GM19193 (cell line): ENCODE data around the gene PUM2.

Experiments used
- POLR2A ChIP-seq: IDR thresholded peaks from 4 replicates; pipeline ENCODE4 v1.6.1; 2011; ENCODE audit not compliant: insufficient read depth, insufficient read length; ENCODE audit errors: extremely low read depth

The PUM2 gene, protein sequence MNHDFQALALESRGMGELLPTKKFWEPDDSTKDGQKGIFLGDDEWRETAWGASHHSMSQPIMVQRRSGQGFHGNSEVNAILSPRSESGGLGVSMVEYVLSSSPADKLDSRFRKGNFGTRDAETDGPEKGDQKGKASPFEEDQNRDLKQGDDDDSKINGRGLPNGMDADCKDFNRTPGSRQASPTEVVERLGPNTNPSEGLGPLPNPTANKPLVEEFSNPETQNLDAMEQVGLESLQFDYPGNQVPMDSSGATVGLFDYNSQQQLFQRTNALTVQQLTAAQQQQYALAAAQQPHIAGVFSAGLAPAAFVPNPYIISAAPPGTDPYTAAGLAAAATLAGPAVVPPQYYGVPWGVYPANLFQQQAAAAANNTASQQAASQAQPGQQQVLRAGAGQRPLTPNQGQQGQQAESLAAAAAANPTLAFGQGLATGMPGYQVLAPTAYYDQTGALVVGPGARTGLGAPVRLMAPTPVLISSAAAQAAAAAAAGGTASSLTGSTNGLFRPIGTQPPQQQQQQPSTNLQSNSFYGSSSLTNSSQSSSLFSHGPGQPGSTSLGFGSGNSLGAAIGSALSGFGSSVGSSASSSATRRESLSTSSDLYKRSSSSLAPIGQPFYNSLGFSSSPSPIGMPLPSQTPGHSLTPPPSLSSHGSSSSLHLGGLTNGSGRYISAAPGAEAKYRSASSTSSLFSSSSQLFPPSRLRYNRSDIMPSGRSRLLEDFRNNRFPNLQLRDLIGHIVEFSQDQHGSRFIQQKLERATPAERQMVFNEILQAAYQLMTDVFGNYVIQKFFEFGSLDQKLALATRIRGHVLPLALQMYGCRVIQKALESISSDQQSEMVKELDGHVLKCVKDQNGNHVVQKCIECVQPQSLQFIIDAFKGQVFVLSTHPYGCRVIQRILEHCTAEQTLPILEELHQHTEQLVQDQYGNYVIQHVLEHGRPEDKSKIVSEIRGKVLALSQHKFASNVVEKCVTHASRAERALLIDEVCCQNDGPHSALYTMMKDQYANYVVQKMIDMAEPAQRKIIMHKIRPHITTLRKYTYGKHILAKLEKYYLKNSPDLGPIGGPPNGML

DNA sequence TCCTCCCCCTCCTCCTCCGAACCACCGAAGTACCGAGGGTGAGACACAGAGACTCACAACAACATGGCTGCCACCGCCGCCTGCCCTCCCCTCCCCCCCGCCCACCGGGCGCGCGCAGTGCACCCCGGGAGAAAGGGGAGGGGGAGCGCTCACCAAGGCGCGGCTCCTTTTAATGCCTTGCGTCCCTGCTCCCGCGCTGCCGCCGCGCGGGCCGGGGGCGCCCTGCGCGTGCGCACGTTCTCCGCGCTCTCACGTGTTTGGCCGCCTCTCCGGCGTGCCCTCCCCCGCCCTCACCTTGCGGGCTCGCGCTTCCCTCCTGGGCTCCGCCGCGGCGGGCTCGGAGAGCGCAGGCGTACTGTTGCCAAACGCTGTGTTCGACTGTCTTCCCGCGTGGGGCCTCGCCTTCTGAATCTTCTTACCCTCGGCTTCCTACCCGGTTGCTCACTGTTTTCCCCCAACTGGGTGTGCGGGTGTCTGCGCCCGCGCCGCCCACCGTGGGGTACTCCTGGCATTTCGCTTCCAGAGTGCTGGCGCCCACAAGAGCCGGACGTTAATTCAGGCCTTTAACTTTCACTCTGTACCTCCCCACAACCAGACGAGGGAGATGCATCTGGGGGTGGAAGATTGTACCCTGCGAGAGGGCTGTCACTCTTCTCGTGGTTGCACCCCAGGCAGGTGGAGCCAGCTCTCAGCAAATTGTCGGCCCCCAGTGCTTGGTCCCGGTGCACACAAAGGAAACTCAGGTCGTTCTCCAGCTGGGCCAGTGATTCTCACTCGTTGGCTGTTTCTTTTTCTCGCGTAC, at the start of gene PUM2:
PUM2 (minus strand) TSS at position 92 of the 802 bp plus-strand sequence. CDS start 23,484 bp downstream, outside the sequence.
- peak; percentile 92 for TF ChIP-seq POLR2A

DNA sequence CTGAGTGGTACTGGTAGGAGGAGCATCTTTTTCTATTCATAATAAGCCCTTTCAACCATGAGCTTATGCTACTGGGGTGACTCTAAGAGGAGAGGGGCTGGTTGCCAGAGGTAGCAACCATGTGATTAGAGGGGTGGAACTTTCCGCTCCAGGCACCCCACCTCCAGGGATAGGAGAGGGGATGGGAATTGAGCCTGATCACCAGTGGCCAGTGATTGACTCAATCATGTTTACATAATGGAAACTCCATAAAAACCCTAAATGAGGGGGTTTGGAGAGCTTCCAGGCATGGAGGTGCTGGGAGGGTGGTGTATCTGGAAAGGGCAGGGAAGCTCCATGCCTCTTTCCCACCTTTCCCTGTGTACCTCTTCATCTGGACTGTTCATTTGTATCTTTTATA, 49.7 kb upstream of the PUM2 start:
- no peak for TF ChIP-seq POLR2A

DNA sequence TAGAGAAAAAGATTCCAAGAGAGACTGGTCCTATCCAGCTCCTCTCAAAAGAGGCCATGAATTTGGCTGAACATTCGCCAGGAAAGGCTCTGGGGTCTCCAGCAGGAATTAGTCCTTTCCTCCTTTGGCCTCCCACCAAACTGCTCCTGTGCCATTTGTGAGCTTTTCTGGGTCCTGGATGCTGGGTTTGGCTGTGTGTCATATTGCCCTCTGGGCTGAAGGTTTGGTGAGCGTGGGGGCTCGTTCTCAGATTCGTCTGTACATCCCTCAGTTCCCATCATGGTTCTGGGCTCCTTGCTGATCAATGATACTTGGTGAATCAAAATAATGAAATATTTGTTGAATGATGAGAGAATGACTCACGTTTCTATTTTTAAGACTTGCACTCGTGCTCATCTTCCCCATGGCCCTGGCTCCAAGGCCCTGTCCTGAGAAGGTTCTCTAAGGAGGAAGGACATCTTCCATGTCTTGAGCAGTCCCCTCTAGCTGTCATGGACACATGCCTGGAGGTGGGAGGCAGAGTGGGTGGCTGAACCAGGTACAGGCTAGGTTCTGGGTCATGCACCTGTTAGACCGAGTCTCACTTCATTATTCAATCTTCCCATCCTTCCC, 48.4 kb upstream of the PUM2 start:
- no peak for TF ChIP-seq POLR2A

DNA sequence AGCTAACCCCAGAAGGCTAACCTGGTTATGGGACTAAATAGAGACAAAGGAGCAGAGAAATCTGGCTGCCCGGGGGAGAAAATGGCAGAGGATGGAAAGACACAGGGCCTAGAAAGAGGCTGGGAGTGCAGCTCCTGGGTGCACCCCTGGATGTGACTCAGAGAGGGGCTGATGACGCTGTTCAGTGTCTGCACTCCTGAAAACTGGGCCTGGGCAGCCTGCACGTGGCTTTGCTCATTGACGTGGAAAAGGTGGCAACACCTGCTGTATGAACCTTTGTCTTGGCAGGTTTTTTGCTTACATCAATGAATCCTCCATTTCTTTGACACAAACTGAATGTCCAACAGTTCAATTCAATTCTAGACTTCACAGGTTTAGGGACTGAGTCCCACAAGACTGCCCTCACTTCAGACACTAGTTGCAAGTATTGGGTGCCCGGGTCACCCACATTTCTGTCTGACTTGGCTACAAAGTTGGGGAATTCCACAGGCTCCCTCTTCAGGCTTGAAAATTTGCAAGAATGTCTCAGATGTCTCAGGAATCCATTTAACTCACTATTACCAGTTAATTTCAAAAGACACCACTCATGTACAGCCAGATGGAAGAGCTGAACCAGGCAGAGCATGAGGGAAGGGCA, 47.3 kb upstream of the PUM2 start:
- no peak for TF ChIP-seq POLR2A

DNA sequence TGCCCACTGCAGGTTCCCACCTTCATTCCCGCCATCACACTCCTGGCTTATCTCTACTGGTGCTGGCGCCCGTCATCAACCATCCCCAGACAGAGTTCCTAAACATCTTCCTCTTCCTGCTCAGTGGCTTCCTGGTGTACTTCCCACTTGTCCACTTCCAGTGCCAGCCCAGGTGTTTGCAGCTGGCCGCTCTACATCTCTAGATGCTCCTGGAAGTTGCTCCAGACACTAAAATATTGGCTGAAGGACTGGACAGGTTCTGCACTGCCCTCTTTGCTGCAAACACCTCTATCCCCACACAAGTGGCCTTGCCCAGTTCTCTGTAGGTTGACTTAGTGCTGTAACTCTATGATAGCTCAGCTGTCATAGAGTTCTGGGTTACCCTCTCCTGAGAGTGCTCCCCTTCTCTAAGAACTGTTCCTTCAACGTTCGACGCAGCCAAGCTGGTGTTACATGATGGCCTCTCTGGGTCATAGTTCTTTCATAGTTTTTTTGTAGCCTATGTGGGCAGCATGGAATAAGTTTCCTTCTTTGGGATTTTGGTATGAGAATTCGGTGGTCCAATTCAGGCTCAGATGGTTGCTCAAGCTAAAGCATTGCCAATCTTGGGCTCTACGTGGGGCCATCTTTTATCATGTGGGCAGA, 45.8 kb upstream of the PUM2 start:
- no peak for TF ChIP-seq POLR2A

DNA sequence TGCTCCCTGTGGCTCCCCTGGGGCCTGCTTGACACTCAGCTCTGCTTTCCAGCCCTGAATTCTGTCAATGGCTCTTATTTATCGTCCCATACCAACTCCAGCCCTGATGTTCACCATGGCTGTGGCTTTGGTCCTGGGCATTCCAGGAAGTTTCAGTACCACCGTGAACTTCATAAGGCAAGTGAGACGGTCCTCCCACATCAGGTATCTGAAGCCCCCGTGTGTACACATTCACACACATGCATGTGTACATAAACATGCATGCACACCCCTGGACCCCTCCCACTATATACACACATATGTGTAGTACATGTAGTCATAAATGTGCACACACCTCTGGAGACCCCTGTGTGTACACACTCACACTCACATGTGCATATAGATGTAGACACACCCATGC, 43.3 kb upstream of the PUM2 start:
- no peak for TF ChIP-seq POLR2A

DNA sequence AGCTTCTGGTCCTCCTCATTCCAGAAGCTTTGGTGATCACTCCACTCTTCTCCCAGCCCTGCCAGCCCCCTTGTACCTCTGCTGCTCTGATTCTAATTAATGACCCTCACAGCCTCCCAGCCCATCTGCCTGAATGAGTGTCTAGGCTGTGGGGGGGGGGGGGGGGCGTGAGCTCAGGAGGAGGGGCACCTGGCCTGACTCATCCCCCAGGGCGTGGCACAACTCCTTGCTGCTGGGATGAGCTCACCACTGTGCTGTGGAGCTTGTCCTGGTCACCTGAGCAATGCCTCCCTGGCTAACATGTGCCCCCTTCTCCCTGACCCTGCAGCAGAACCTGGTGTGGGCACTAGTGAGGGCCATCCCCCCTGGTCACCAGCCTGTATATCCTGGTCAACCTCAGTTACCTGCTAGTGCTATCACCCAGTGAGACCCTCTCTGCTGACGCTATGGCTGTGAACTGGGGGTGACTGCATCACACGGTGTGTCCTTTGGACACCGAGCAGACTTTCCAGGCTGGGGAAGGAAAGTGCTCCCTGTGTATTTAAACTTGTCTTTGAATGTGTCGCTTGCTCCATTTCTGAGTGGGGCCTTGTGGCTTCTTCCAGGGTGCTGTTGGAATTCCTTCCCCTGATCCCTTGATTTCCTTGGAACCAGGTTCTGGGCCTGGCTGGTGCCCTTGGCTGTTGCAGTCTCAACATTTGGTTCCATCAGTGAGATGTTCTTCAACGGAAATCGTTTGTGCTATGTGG, 41.5 kb upstream of the PUM2 start:
- TF ChIP-seq POLR2A, result no peak

DNA sequence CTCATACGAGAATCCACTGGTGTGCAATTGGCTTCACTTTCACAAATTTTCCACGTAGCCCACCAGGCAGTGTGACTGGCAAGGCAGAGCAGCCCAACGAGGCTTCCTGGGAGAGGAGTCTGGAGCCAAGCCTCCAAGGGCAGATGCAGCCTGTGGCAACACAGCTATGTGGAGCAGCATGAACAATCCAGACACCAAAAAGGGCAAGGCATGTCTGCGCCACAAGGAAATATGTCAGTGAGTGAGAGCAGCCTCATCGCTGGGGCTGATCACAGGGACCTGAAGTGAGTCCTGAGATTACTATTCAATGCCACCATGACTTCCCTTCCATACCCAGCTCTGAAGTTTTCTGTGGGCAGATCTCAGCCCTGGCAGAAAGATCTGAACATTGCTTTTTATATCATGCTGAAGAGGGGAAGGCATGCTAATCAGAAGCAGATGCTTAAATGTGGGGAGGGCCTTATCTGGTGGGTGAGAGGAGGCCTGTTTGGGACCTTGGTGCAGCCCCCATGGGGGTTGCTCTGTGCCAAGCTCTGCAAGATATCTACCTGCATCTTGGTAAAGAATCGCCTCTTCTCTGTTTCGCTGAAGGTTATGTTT, 40.0 kb upstream of the PUM2 start:
- TF ChIP-seq POLR2A, result no peak

DNA sequence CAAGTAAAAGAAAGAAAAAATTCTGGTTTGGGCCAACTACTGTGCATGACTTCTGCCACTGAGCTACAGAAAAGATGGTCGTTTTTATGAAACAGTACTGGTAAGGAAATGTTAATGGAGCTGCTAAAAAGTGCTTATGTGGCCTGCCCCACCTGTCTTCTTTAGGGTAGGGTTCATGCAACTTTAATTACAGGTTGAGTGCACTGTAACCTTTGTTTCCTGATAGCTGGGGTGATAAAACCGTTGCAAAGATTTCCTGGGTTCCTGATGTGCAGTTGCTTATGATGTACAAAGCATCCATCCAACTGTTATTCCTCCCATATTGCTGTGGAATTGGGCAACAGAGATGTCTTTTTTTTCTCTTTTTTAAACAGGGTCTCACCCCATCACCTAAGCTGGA, 34.3 kb upstream of the PUM2 start:
- no peak for TF ChIP-seq POLR2A

DNA sequence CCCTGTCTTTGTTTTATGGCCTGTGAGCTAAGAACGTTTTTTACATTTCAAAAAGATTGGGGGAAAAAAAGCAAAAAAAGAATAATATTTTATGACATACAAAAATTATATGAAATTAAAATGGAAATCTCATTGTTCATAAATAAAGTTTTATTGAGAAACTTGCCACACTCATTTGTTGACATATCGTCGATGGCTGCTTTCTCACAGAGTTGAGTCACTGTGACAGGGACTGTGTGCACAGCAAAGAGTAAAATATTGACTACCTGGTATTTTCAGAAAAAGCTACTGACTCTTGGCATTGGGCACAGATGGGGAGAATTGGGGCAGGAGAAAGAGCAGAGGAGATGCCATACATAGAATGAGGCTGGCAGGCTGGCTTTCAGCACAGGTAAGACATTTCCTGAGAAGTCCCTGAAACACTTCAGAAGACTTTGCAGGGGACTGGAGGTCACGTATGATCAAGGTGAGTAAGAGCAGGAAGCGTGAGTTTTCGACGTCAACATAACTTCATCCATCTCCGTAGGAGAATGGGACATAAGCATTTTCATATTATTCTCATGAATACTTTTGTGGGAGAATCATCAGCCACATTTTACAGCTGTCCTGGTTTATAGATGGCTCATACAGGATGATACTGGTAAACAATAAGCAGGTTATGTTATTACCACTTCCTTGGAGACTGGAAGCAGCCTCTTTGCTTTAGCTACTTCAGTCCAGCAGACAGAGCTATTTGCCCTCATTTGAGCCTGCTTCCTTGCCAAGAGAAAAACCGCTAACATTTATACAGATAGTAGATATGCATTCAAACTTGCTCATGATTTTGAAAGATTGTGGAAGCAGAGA, 32.5 kb upstream of the PUM2 start:
- no peak for TF ChIP-seq POLR2A

DNA sequence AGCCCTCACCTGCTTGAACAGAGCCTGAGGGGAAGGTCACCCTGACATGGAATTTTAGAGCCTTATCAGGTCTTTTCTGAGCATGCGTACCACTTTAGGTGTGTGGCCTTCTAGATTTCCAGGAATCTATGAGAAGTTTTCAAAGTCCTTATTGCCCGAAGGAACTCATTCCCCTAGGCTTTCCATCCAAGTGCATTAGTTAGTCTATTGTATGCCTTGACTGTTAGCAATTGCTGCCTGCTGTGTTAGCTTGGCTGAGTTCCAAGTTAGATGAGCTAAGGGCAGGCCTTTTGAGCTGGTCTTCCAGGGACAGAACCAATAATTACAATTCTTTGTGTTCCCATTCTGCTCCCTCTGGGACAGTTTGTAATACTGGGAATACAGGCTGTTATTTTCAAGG, 30.8 kb upstream of the PUM2 start:
- no peak for TF ChIP-seq POLR2A

DNA sequence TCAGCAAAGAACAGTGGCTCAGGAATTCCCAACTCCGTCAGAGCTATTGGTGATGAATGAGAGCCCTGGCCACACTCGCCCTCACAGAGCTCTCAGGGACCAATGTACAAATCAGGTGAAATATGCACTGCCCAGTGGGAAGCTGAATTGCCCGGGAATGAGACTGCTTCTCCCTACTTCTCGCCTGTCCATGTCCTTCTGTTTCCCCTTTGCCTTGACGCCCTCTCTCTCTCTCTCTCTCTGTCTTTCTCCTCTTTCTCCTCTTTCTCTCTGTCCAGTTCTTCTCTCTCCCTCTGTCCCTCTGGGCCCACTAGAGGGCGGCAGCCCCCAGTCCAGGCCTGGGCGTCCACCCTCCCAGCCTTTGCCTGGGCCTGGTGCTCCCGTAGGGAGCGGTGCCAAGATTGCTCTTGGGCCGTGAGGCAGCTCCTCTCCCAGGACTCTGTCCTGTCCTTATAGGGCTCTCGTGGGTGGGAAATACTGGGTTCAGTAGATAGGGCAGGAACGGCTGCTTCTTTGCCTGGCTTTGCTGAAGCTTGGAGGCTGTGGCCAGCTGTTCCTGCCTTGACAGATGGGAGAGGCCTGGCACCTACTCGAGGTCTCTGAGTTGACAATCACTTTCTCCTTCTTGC, 28.4 kb upstream of the PUM2 start:
- TF ChIP-seq POLR2A, result no peak
